Neuronal stem cell (in vitro differentiated cells): ENCODE measurements around the gene AIM2.

Source experiments
- DNase-seq: peaks from one replicate; pipeline ENCODE4 v3.0.0-alpha.2; 2013; ENCODE audit warnings: low spot score
- H2AFZ ChIP-seq: one replicate; pipeline ENCODE4 v1.6.1; 2013; ENCODE audit warnings: mild to moderate bottlenecking, low read length, inconsistent platforms
- H2AK5ac ChIP-seq: 2 replicates; pipeline ENCODE4 v1.6.1; 2013; ENCODE audit warnings: low read depth, mild to moderate bottlenecking, inconsistent platforms, low read length, moderate library complexity, mixed read lengths
- H2BK120ac ChIP-seq: 2 replicates; pipeline ENCODE4 v1.6.1; 2013; ENCODE audit warnings: low read depth, mild to moderate bottlenecking, inconsistent platforms, low read length, moderate library complexity, mixed read lengths
- H2BK12ac ChIP-seq: one replicate; pipeline ENCODE4 v1.6.1; 2013; ENCODE audit warnings: low read length, inconsistent platforms
- H2BK15ac ChIP-seq: 2 replicates; pipeline ENCODE4 v1.6.1; 2013; ENCODE audit warnings: mild to moderate bottlenecking, low read length, inconsistent platforms, mixed read lengths
- H2BK5ac ChIP-seq: one replicate; pipeline ENCODE4 v1.6.1; 2013; ENCODE audit warnings: inconsistent platforms, mild to moderate bottlenecking, low read length, moderate library complexity
- H3K14ac ChIP-seq: one replicate; pipeline ENCODE4 v1.6.1; 2013; ENCODE audit warnings: low read length, inconsistent platforms
- H3K18ac ChIP-seq: 2 replicates; pipeline ENCODE4 v1.6.1; 2013; ENCODE audit warnings: low read length, inconsistent platforms
- H3K23ac ChIP-seq: 2 replicates; pipeline ENCODE4 v1.6.1; 2013; ENCODE audit warnings: low read depth, mild to moderate bottlenecking, mixed read lengths, low read length, inconsistent platforms; ENCODE audit not compliant: poor library complexity
- H3K27ac ChIP-seq: replicated peaks from 3 replicates; pipeline ENCODE4 v1.5.1; 2013; ENCODE audit warnings: low read length, inconsistent platforms
- H3K27me3 ChIP-seq, 3 experiments: 2 replicates each; pipeline ENCODE4 v1.6.1; 2013; ENCODE audit warnings: low read length in 3 of 3, mild to moderate bottlenecking in 2 of 3, inconsistent platforms in 1 of 3, low read depth in 1 of 3, mixed read lengths in 1 of 3, moderate library complexity in 1 of 3; ENCODE audit not compliant: control insufficient read depth in 3 of 3, insufficient read depth in 3 of 3
- H3K36me3 ChIP-seq, 2 donors: replicated peaks in 1 of 2; 2 replicates each; pipeline ENCODE4 v1.6.1; 2013; ENCODE audit warnings: low read length in 2 of 2; ENCODE audit not compliant: control insufficient read depth in 2 of 2, insufficient read depth in 2 of 2
- H3K4ac ChIP-seq: 2 replicates; pipeline ENCODE4 v1.6.1; 2013; ENCODE audit warnings: inconsistent platforms, mild to moderate bottlenecking, low read length, moderate library complexity
- H3K4me1 ChIP-seq, 2 donors: 1 replicate in 1 of 2; 2 replicates in 1 of 2; pipeline ENCODE4 v1.6.1; 2013; ENCODE audit warnings: low read length in 2 of 2, low read depth in 1 of 2; ENCODE audit not compliant: control insufficient read depth in 2 of 2, insufficient read depth in 1 of 2
- H3K4me2 ChIP-seq: one replicate; pipeline ENCODE4 v1.6.1; 2013; ENCODE audit warnings: mild to moderate bottlenecking, low read length, inconsistent platforms; ENCODE audit not compliant: insufficient read depth, poor library complexity, severe bottlenecking
- H3K4me3 ChIP-seq, 2 donors: 2 replicates each; pipeline ENCODE4 v1.5.1; 2013; ENCODE audit warnings: low read length in 2 of 2, mild to moderate bottlenecking in 2 of 2, inconsistent platforms in 1 of 2, moderate library complexity in 1 of 2
- H3K79me1 ChIP-seq: one replicate; pipeline ENCODE4 v1.6.1; 2013; ENCODE audit warnings: low read depth, mild to moderate bottlenecking, inconsistent platforms, low read length, moderate library complexity
- H3K9ac ChIP-seq: one replicate; pipeline ENCODE4 v1.6.1; 2013; ENCODE audit warnings: mild to moderate bottlenecking, low read depth, low read length, inconsistent platforms; ENCODE audit not compliant: poor library complexity
- H3K9me3 ChIP-seq, 2 donors: replicated peaks in 1 of 2; 2 replicates each; pipeline versions ENCODE3 to v1.6.1; 2013; ENCODE audit warnings: low read length in 2 of 2, mild to moderate bottlenecking in 2 of 2, inconsistent platforms in 1 of 2, low read depth in 1 of 2, mixed read lengths in 1 of 2, moderate library complexity in 1 of 2; ENCODE audit not compliant: control insufficient read depth in 2 of 2, insufficient read depth in 1 of 2
- H4K8ac ChIP-seq: one replicate; pipeline ENCODE4 v1.6.1; 2013; ENCODE audit warnings: low read depth, mild to moderate bottlenecking, inconsistent platforms, low read length, moderate library complexity
- H4K91ac ChIP-seq: one replicate; pipeline ENCODE4 v1.6.1; 2013; ENCODE audit warnings: low read length, low read depth, mild to moderate bottlenecking, inconsistent platforms; ENCODE audit not compliant: poor library complexity
- WGBS, 2 donors: extraction: QIAGEN DNeasy Blood & Tissue Kit; methylation state at CpG; one replicate each; pipeline ENCODE4 v1.1.7; 2013; ENCODE audit warnings: missing lambda C conversion rate in 2 of 2, mixed read lengths in 1 of 2; ENCODE audit not compliant: insufficient read length in 2 of 2, insufficient replicate concordance in 1 of 2; ENCODE audit errors: extremely low coverage in 2 of 2; 5-methylcytosine and 5-hydroxymethylcytosine counted together

AIM2 gene

DNA sequence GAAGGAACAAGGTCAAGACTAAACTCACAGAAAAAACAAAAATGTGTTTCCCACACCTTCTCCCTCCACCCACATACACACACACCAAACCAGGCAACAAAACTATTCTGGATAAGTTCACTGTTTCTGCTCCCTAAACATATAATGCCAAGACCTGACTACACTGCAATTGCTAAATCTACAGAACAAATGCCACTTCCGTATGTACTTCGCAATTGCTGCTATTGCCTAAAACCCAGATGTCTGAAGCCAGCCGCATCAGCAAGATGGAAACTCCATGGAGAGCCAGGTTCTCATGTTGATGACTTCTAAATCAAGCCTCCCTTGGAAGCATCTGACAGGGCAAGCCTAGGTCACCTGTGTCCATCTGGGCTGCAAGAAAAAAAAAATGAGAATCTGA lies 8.3 kb upstream of the AIM2 start:
- no peak overlapping the region for H2BK15ac ChIP-seq

DNA sequence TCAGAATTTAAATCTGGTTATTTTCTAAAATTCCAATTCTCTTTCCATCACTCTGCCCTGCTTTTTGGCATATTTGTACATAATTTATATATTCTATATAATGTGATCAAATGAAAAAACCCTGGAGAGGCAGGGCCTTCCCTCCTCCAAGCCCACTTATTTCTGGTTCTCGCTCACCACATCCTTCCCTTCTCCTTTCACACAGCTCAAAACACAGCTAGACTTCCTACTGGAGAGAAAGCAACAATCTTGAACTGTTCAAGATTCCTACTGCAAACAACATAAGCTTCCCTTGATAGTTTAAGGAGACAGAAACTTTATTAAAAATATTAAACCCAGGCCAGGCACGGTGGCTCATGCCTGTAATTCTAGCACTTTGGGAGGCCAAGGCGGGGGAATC lies 7.6 kb upstream of the AIM2 start:
- Histone ChIP-seq H3K14ac (no peak overlapping the region), H2BK15ac (no peak overlapping the region), H4K8ac (no peak overlapping the region), H3K9ac (no peak overlapping the region), H3K4me2 (no peak overlapping the region), H2AFZ (no peak overlapping the region), H4K91ac (no peak overlapping the region), H2BK12ac (no peak overlapping the region), H3K27ac (no peak overlapping the region), H3K4ac (no peak overlapping the region), H3K4me3 (no peak overlapping the region), H3K27me3 (no peaks in the 10 kb centered on the region), H3K79me1 (no peaks in the 10 kb centered on the region), H3K23ac (no peak overlapping the region), H3K36me3 (no peaks in the 10 kb centered on the region), H3K18ac (no peak overlapping the region), H2BK120ac (no peak overlapping the region), H2BK5ac (no peak overlapping the region), H3K9me3 (no peaks in the 10 kb centered on the region), H2AK5ac (no peak overlapping the region), H3K4me1 (no peaks in the 10 kb centered on the region)
- no peak for DNase-seq
- no CpG with 5 or more reads among the region's 3 CpGs for WGBS, 2 donors

More for the DNA sequence above, 8.3 kb upstream of the AIM2 start:
- Histone ChIP-seq H3K4me2 (no peak overlapping the region), H3K9me3 (no peaks in the 10 kb centered on the region), H3K36me3 (no peaks in the 10 kb centered on the region), H2BK5ac (no peak overlapping the region), H3K4me1 (no peaks in the 10 kb centered on the region), H2AK5ac (no peak overlapping the region), H3K9ac (no peak overlapping the region), H2BK120ac (no peak overlapping the region), H2AFZ (no peak overlapping the region), H2BK12ac (no peak overlapping the region), H3K4me3 (no peak overlapping the region), H4K8ac (no peak overlapping the region), H3K23ac (no peak overlapping the region), H4K91ac (no peak overlapping the region), H3K27ac (no peak overlapping the region), H3K79me1 (no peaks in the 10 kb centered on the region), H3K4ac (no peak overlapping the region), H3K18ac (no peak overlapping the region), H3K14ac (no peak overlapping the region), H3K27me3 (no peaks in the 10 kb centered on the region)
- no peak for DNase-seq
- no CpG with 5 or more reads among the region's 3 CpGs for WGBS, 2 donors

DNA sequence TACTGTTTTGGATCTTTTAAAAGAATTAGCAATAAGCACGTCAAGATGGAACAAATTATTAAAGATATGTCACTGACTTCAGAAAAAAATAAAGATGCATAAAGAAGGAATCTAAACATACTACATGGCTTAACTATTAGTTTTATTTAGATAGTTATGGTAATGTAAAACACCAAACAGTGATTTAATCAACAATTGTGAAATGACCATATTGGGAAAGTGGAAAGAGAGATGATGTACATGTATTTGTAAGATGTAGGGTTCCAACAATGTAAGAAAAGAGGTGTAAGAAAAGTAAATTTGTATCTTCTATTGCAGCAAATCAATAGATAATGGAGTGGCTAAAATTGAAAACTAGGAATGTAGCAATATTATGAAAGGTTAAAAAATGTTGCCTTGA lies 6.4 kb upstream of the AIM2 start:
- H3K4me2 ChIP-seq = no peak overlapping the region
- H3K14ac ChIP-seq = no peak overlapping the region
- no peaks in the 10 kb centered on the region for H3K4me1 ChIP-seq
- no peak overlapping the region for H2AK5ac ChIP-seq
- no peak overlapping the region for H2BK15ac ChIP-seq
- H4K91ac ChIP-seq = no peak overlapping the region
- H3K23ac ChIP-seq = no peak overlapping the region
- H3K79me1 ChIP-seq = no peaks in the 10 kb centered on the region
- no peak overlapping the region for H2AFZ ChIP-seq
- H3K36me3 ChIP-seq = no peaks in the 10 kb centered on the region
- WGBS, 2 donors = no CpG with 5 or more reads among the region's 1 CpG
- no peak overlapping the region for H4K8ac ChIP-seq
- H2BK120ac ChIP-seq = no peak overlapping the region
- no peak overlapping the region for H3K9ac ChIP-seq
- no peak overlapping the region for H3K18ac ChIP-seq
- no peak overlapping the region for H3K4ac ChIP-seq
- no peak overlapping the region for H3K27ac ChIP-seq
- H3K4me3 ChIP-seq = no peak overlapping the region
- H3K27me3 ChIP-seq = no peaks in the 10 kb centered on the region
- no peak overlapping the region for H2BK12ac ChIP-seq
- H3K9me3 ChIP-seq = no peaks in the 10 kb centered on the region
- DNase-seq = no peak
- no peak overlapping the region for H2BK5ac ChIP-seq

DNA sequence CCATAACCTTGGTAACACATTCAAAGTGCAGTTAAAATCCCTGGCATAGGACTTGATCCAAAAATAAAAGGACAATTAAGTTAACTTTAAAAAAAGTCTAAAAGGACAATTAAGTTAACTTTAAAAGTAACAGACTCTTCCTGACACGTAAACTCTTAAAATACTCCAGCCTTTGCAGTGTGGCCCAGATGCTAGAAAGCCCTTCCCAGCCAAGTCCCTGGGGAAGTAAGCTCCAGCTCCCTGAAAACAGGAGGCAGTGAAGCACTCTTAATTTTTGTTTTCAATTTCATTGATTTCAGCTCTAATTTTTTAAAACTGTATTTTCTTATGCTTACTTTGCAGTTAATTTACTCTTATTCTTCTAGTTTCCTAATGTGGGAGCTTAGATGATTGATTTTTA lies 5.1 kb upstream of the AIM2 start:
- Histone ChIP-seq H3K27ac (no peak overlapping the region), H3K4me3 (no peak overlapping the region), H2BK120ac (no peak overlapping the region), H3K14ac (no peak overlapping the region), H2AFZ (no peak overlapping the region), H3K79me1 (no peaks in the 10 kb centered on the region), H2AK5ac (no peak overlapping the region), H3K4me1 (no peaks in the 10 kb centered on the region), H3K18ac (no peak overlapping the region), H3K23ac (no peak overlapping the region), H3K36me3 (no peaks in the 10 kb centered on the region), H3K4ac (no peak overlapping the region), H3K9me3 (no peaks in the 10 kb centered on the region), H3K27me3 (no peaks in the 10 kb centered on the region), H2BK5ac (no peak overlapping the region), H2BK12ac (no peak overlapping the region), H4K91ac (no peak overlapping the region), H2BK15ac (no peak overlapping the region), H4K8ac (no peak overlapping the region), H3K4me2 (no peak overlapping the region), H3K9ac (no peak overlapping the region)
- WGBS, 2 donors = no CpG with 5 or more reads among the region's 1 CpG
- DNase-seq = no peak
